GF-D8 (cell line): ENCODE data around the gene ADGRV1.
"Not testable (repeated sequence)": the region's sequence is repeated elsewhere in the genome, so short reads cannot be mapped to it uniquely, and the experiment has no call there.

ENCODE experiments used
- DNase-seq: peaks from one replicate; lab custom pipeline; 2025; lab: John Stamatoyannopoulos, UW

The ADGRV1 gene

DNA sequence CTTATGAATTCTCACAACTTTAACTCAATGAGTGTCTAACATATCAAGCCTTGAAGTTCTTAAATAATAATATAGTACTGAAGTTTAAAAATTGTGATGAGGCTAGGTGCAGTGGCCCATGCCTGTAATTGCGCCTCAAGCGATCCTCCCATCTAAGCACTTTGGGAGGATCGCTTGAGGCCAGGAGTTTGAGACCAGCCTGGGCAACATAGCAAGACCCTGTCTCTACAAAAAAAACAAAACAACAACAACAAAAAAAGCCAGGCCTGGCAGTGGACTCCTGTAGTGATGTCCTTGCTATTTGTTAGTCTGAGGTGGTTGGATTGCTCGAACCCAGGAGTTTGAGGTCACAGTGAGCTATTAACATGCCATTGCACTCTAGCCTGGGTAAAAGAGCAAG is 98.4 kb downstream of the ADGRV1 start:
- DNase-seq, result no peak

DNA sequence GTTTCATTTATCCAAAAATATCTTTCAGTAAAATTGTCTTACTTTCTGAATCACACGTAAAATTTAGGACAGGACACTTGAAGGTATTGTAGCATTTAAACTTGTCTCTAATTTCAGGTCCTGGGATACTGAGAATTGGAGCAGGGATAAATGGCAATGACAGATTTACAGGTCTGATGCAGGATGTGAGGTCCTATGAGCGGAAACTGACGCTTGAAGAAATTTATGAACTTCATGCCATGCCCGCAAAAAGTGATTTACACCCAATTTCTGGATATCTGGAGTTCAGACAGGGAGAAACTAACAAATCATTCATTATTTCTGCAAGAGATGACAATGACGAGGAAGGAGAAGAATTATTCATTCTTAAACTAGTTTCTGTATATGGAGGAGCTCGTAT is 99.2 kb downstream of the ADGRV1 start:
- no peak for DNase-seq

DNA sequence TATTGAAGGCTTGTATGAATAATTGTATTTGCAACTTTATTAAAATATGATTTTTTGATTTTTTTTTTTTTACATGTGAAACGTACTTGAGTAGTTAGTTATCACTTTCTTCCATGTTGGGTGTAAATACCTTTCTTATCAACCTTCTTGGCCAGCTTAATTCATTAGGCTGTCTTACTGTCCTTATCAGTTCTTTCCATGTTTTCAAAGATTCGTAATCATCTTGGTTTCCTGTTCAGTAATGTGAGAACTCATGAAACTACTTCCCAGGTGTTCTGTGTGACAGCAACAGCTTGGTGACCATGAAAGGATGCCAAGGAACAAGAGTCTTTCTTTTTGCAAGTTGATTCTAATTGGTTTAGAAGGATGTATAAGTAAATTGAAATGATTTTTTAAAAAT is 100.0 kb downstream of the ADGRV1 start:
- no peak for DNase-seq

- not testable (repeated sequence) for DNase-seq
Measured at GRCh38 chr5:90668079-90668565, 109.5 kb downstream of the ADGRV1 start.

DNA sequence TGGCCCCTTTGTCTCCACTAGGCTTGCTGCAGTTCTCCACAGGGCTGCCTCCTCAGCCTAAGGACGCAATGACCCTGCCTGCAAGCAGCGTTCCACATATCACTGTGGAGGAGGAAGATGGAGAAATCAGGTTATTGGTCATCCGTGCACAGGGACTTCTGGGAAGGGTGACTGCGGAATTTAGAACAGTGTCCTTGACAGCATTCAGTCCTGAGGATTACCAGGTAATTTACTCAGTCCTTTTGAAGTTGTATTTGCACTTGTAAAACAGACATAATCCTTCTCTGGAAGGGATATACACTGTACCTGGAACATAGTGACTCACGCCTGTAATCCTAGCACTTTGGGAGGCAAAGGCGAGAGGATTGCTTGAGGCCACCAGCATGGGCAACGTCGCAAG is 116.6 kb downstream of the ADGRV1 start:
- DNase-seq, result no peak

DNA sequence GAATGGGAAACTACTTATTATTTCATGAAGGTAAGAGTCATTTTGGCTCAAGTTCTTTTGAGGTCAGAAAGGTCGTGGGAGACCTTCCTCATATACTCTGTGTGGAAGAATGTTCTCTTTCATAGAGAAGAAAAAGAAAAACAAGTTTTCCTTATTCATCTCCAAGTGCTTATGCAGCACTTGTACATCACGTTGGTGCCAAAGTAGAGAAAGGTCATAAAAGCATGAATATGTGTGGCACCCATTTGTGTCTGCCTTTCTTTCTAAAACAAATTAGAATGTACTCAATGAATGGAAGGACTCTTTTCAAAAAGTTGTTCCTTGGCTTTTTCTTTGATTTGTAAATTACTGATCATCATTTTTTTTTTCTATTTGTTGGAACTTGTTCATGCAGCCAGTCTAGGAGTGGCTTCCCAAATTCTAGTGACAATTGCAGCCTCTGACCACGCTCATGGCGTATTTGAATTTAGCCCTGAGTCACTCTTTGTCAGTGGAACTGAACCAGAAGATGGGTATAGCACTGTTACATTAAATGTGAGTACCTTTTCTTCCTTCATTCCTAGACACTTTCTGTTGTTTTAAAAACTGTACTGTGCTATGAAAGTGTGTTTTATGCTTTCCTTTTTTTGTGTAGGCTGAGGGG is 122.4 kb downstream of the ADGRV1 start:
- DNase-seq, result no peak

GRCh38 chr5:90682278-90682677 is 123.7 kb downstream of the ADGRV1 start:
- no peak for DNase-seq

GRCh38 chr5:90685425-90686022 is 126.9 kb downstream of the ADGRV1 start:
- no peak for DNase-seq

- not testable (repeated sequence) for DNase-seq
Measured at GRCh38 chr5:90686363-90686762, 127.8 kb downstream of the ADGRV1 start.

DNA sequence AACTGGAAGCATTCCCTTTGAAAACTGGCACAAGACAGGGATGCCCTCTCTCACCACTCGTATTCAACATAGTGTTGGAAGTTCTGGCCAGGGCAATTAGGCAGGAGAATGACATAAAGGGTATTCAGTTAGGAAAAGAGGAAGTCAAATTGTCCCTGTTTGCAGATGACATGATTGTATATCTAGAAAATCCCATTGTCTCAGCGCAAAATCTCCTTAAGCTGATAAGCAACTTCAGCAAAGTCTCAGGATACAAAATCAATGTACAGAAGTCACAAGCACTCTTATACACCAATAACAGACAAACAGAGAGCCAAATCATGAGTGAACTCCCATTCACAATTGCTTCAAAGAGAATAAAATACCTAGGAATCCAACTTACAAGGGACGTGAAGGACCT is 128.9 kb downstream of the ADGRV1 start:
- not testable (repeated sequence) for DNase-seq

- no peak for DNase-seq
Measured at GRCh38 chr5:90689064-90689463, 130.5 kb downstream of the ADGRV1 start.

DNA sequence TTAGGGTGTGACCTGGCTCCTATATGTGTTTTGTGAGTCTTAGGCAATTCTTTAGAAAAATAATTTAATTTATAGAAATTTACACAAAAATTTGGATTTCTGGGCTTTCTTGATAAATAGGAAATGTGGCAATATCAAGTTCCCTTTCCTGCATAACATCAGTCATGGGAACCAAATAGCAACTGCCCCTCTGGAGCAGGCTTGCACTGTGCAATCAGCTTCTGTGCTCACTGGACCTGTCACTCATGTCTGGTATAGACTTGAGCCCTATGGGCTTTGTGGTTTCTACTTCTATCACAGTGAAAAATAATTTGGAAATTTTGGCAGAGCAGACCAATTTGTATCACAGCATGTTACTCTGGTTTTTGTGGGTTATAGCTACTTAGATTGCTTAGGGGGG is 131.7 kb downstream of the ADGRV1 start:
- DNase-seq, result no peak

- DNase-seq, result no peak
Measured at GRCh38 chr5:90691533-90691932, 132.9 kb downstream of the ADGRV1 start.

DNA sequence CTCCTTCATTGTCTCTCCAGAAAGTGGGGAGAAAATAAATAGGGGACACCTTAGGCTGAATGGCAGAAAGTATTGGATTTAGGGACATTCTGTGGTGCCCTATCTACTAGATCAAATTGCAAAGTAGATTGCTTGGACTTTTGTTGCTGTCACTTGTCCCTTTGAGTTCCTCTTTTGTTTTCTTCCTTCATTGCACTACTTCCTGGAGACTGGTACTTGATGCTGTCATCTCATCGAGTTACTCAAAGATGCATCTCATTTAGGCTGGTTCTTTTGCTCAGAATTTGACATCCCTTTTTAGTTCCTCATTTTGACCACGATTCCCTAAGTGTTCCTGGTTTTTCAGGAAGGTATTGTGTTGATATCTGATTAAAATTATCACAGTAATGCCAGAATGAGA is 137.6 kb downstream of the ADGRV1 start:
- no peak for DNase-seq

DNA sequence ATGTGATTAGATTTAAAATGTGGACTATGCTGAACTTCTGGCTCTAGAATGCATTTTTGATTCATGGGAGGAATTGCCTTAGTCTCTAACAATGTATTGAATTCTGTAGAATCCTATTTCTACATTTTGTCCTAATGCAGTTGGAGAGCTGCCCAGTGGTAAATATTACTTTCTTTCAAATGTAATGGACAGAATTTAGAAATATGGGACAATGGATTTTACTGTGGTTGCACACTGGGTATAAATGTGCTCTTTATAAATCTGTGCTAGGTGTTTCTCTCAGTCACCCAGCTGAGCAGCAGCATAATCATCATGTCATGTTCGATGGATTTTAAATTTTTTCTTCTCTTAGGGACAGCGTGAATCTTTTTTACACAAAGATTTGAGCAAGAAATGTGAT is 141.7 kb downstream of the ADGRV1 start:
- no peak for DNase-seq

DNA sequence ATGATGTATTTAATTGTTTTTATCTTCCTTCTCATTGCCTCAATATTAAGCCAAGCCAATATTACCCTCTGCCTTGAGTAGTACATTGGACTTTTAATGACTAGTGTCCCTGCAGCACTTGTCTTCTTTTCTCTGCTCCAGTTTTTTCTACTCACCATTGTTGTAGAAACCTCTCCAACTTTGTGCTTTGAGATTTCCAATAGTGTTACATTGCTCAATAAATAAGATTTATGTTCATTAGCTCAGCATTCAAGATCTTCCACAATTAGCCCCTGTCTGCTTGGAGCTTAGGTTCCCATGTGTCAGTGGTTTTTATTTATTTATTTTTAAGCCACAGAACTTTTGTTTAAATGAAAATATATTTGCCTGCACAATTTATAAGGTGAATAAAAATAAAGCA is 145.3 kb downstream of the ADGRV1 start:
- no peak for DNase-seq

DNA sequence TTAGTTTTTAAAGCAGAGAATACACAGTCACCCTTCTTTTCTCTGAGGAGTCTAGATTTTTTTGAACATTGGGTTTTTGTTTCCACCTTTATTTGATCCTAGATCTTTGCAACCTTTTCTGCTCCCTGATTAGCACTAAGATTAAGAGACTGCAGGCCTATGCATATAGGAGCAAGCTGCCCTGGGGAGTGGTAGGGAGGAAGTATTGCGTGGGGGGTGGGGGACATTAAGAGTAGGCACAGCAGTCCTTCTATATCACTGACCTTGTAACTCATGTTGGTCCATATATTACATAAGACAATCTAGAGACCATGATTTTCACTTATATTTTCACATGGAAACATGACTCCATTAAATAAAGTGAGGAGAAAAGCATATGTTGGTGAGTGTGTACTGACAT is 149.1 kb downstream of the ADGRV1 start:
- no peak for DNase-seq

DNA sequence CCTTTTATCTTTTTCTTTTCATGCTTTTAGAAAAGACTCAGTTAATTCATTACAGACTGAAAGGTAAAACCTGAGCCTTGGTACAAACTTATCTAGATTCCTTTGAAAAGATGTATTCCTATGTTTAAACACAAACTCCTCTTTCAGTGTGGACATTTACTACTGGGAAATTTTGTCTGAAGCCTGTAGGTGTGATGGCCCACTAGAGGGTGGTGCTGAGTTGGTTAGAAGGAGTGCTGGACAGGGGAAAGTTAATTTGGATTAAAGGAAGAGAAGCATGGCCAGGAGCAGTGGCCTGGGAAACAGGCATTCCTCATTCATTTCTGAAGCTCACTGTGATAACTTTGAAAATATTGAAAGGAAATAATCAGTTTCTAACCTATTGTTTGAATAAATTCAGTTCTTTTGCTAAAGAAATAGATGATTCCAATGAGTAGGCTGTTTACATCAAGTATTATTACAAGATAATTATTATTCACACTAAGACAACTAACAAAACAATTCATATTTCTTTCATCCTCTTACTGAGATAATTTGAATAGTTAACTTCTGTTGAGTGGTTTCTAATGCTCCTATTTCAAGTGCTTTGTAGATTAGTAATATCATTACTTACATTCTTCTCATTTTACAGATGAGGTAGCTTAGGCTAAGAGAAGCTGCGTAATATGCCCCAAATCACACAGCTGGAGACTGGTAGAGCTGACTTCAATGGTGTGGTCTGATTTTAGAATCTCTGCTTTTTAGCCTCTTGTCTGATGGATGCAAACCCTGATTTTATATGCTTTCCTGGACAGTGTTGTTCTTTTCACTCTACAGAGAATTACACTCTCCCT is 150.9 kb downstream of the ADGRV1 start:
- no peak for DNase-seq

- DNase-seq, result no peak
Measured at GRCh38 chr5:90718387-90718786, 159.8 kb downstream of the ADGRV1 start.

DNA sequence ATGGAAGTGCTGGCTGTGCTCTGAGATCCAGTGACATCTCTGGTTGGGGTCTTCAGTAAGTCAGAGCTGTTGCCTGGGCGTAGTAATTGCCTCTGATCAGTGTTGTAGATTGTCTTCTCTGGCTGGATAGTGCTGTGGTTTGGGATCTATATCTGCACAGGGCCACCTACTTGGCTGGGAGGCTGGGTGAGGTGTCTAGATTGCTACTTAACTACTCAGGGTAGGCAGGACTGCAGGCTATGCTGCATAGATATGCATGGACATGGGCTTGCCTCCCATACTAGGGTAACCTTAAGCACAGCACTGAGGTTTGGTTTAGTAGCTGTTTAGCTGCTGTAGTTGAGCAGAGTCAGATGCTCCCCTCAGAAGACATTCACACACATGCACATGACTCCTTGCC is 181.0 kb downstream of the ADGRV1 start:
- no peak for DNase-seq

DNA sequence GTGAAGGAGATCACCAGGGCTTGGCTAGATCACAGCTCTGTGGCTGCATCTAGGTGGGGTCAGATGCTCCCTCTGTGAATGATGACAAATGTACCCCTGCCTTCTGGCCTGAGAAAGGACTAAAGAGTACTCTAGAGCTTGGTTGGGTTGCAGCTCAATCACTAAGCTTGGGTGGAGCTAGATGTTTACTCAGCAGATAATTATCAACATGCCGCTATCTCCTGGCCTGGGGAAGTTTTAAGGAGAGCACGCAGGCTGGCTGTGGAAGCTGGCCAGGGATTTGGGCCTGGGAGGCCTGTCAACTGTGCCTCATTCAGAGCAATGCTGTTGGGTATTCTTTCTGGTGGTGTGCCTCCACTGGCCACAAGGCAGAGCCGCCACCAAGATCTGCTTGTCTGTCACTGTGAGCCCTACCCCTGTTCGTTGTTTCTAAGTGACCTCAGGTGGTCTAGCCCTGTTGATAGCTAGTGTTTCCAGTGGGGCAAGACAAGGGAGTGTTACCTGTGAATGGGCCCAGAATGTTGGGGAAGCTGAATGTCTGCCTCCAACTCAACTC is 181.7 kb downstream of the ADGRV1 start:
- no peak for DNase-seq

- DNase-seq, result no peak
Measured at GRCh38 chr5:90741022-90741564, 182.5 kb downstream of the ADGRV1 start.

- no peak for DNase-seq
Measured at GRCh38 chr5:90746119-90746518, 187.5 kb downstream of the ADGRV1 start.
